Loucy (cell line): ENCODE data around the gene KIF21A.

Experiments used
- H2AFZ ChIP-seq: fragments of 200-600 bp; sonication (generic); 2 replicates; pipeline ENCODE4 v1.6.0; 2016; ENCODE audit warnings: antibody characterized with exemption, mild to moderate bottlenecking, low read length, moderate library complexity
- H3F3A ChIP-seq: fragments of 200-600 bp; 2 replicates; pipeline ENCODE4 v1.6.0; 2016; ENCODE audit warnings: antibody characterized with exemption, low read depth, mild to moderate bottlenecking
- H3K27me3 ChIP-seq: fragments of 200-600 bp; sonication (generic); 2 replicates; pipeline ENCODE4 v1.6.1; 2014; ENCODE audit warnings: low read length, mild to moderate bottlenecking; ENCODE audit not compliant: insufficient read depth, poor library complexity, severe bottlenecking
- H3K36me3 ChIP-seq: fragments of 200-600 bp; sonication (generic); 2 replicates; pipeline ENCODE4 v1.6.1; 2016; ENCODE audit warnings: low read length; ENCODE audit not compliant: insufficient read depth
- H3K4me1 ChIP-seq: fragments of 200-600 bp; sonication (generic); 2 replicates; pipeline ENCODE4 v1.5.1; 2014; ENCODE audit warnings: low read length, mild to moderate bottlenecking; ENCODE audit not compliant: insufficient read depth, poor library complexity, severe bottlenecking
- H3K4me2 ChIP-seq: fragments of 200-600 bp; sonication (generic); 2 replicates; pipeline ENCODE4 v1.6.0; 2014; ENCODE audit warnings: antibody characterized with exemption, low read length, low read depth, mild to moderate bottlenecking; ENCODE audit not compliant: poor library complexity, severe bottlenecking
- H3K4me3 ChIP-seq: fragments of 200-600 bp; sonication (generic); 2 replicates; pipeline ENCODE4 v1.5.1; 2014; ENCODE audit warnings: low read length, mild to moderate bottlenecking, mixed read lengths; ENCODE audit not compliant: poor library complexity, severe bottlenecking
- H3K79me2 ChIP-seq: fragments of 200-600 bp; sonication (generic); 2 replicates; pipeline ENCODE4 v1.6.1; 2014; ENCODE audit warnings: low read length; ENCODE audit not compliant: insufficient read depth
- H3K9ac ChIP-seq: fragments of 200-600 bp; sonication (generic); 2 replicates; pipeline ENCODE4 v1.6.0; 2014; ENCODE audit warnings: mild to moderate bottlenecking, low read depth, low read length, moderate library complexity; ENCODE audit not compliant: poor library complexity, severe bottlenecking
- H3K9me2 ChIP-seq: fragments of 200-600 bp; sonication (generic); replicated peaks from 2 replicates; pipeline ENCODE4 v1.6.1; 2016; ENCODE audit warnings: low read depth, low read length, mixed read lengths
- H3K9me3 ChIP-seq: fragments of 200-600 bp; sonication (generic); 2 replicates; pipeline ENCODE4 v1.6.1; 2014; ENCODE audit warnings: mild to moderate bottlenecking, antibody characterized with exemption, low read length, low read depth; ENCODE audit not compliant: insufficient read depth
- H4K20me1 ChIP-seq: fragments of 200-600 bp; sonication (generic); 2 replicates; pipeline ENCODE4 v1.6.0; 2014; ENCODE audit warnings: antibody characterized with exemption, low read length, mild to moderate bottlenecking; ENCODE audit not compliant: insufficient read depth, poor library complexity, severe bottlenecking
- EZH2phosphoT487 ChIP-seq: fragments of 200-600 bp; IDR thresholded peaks from 2 replicates; pipeline ENCODE4 v1.6.1; 2018; ENCODE audit warnings: antibody characterized with exemption, mild to moderate bottlenecking, moderate library complexity, borderline replicate concordance
- TF ChIP-seq, protein P1 (sequence below): fragments of 200-600 bp; sonication (generic); conservative IDR thresholded peaks from 2 replicates; pipeline ENCODE4 v1.5.1; 2014; ENCODE audit warnings: mild to moderate bottlenecking, antibody characterized with exemption, low read length

Gene KIF21A

DNA sequence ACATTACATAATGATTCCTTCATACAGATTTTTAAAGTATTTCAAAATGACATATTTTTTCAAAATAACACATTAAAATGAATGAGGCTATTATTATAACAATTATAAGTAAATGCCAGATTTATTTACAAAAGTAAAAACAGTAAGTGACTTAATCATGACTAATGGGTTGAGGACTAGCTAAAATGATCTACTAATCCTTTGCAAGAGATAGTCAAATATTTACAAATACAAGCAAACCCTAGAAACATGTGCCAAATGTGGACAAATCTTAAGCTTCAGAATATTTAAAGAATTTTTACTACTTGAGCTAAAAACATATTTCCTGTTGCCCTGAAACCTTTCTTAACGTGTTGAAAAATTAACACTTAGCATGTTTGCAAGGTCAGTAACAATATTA lies 74.8 kb downstream of the KIF21A start:
- Histone ChIP-seq H3K9me3 (no peaks in the 10 kb centered on the region), H3K36me3 (no peaks in the 10 kb centered on the region), H3K27me3 (no peaks in the 10 kb centered on the region), H4K20me1 (no peaks in the 10 kb centered on the region), H3K4me2 (no peak overlapping the region), H2AFZ (no peak overlapping the region), H3K9ac (no peak overlapping the region), H3K4me1 (no peaks in the 10 kb centered on the region), H3K9me2 (no peaks in the 10 kb centered on the region), H3F3A (no peaks in the 10 kb centered on the region), H3K4me3 (no peak overlapping the region), H3K79me2 (no peaks in the 10 kb centered on the region)
- TF ChIP-seq, protein P1, sequence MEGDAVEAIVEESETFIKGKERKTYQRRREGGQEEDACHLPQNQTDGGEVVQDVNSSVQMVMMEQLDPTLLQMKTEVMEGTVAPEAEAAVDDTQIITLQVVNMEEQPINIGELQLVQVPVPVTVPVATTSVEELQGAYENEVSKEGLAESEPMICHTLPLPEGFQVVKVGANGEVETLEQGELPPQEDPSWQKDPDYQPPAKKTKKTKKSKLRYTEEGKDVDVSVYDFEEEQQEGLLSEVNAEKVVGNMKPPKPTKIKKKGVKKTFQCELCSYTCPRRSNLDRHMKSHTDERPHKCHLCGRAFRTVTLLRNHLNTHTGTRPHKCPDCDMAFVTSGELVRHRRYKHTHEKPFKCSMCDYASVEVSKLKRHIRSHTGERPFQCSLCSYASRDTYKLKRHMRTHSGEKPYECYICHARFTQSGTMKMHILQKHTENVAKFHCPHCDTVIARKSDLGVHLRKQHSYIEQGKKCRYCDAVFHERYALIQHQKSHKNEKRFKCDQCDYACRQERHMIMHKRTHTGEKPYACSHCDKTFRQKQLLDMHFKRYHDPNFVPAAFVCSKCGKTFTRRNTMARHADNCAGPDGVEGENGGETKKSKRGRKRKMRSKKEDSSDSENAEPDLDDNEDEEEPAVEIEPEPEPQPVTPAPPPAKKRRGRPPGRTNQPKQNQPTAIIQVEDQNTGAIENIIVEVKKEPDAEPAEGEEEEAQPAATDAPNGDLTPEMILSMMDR: no peak
- no peak for TF ChIP-seq EZH2phosphoT487

DNA sequence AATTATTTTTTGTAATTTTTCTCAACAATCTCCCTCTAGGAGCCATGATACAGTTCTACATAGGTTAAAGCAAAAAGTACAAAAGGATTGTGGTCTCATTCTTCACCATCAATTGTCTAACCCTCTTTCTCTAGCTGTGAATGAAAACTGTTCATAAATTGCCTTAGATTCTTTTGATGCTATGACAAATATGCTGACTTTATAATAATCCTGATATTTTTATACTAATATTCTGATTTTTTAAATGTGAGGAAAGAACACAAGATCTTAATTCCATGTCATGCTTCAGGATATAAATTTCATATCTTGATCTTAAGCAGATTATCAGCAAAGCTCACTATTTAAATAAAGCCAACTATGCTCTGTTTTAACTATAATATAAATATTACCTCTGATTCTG lies 75.4 kb downstream of the KIF21A start:
- H3K9ac ChIP-seq: no peak overlapping the region
- no peaks in the 10 kb centered on the region for H3F3A ChIP-seq
- no peaks in the 10 kb centered on the region for H3K36me3 ChIP-seq
- H2AFZ ChIP-seq: no peak overlapping the region
- H3K9me3 ChIP-seq: no peaks in the 10 kb centered on the region
- no peak overlapping the region for H3K4me3 ChIP-seq
- H3K27me3 ChIP-seq: no peaks in the 10 kb centered on the region
- no peaks in the 10 kb centered on the region for H4K20me1 ChIP-seq
- no peaks in the 10 kb centered on the region for H3K4me1 ChIP-seq
- H3K79me2 ChIP-seq: no peaks in the 10 kb centered on the region
- H3K9me2 ChIP-seq: no peaks in the 10 kb centered on the region
- no peak overlapping the region for H3K4me2 ChIP-seq
- TF ChIP-seq, protein P1: no peak
- TF ChIP-seq EZH2phosphoT487: no peak

DNA sequence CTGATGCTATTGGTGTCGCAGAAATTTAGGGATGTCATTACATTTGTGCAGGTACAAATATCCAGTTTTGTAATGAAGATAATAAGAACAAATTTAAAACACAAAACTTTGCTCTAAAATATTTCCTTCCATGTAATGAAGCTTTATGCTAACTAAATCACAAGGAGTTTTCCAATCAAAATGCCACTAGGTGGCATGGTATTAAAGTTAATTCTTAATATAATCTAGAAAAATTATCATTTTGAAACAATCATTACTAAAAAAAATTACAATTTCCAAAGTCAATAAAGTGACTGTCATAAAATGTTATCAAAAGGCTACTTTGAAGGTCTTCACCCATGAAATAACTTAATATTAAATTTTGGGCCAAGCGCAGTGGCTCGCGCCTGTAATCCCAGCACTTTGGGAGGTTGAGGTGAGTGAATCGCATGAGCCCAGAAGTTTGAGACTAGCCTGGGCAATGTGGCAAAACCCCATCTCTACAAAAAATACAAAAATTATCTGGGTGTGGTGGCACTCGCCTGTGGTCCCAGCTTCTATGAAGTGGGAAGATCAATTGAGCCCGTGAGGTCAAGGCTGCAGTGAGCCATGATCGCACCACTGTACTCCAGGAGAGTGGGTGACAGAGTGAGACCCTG lies 77.4 kb downstream of the KIF21A start:
- Histone ChIP-seq H4K20me1 (no peaks in the 10 kb centered on the region), H3K79me2 (no peaks in the 10 kb centered on the region), H3K4me2 (no peak overlapping the region), H3K9me2 (no peaks in the 10 kb centered on the region), H3K9me3 (no peaks in the 10 kb centered on the region), H3K36me3 (no peaks in the 10 kb centered on the region), H3F3A (no peaks in the 10 kb centered on the region), H3K4me3 (no peak overlapping the region), H3K9ac (no peak overlapping the region), H2AFZ (no peak overlapping the region), H3K4me1 (no peaks in the 10 kb centered on the region), H3K27me3 (no peaks in the 10 kb centered on the region)
- TF ChIP-seq EZH2phosphoT487: no peak
- TF ChIP-seq, protein P1: no peak; the same call in 1 of the 2 replicates
